Hepatocyte (in vitro differentiated cells): Measurements from ENCODE around the gene RIPK1.

Experiments
- EZH2 ChIP-seq: fragments of 200-600 bp; sonication (generic); IDR thresholded peaks from 2 replicates; pipeline ENCODE4 v1.6.1; 2016; ENCODE audit warnings: antibody characterized with exemption, mild to moderate bottlenecking, borderline replicate concordance
- TF ChIP-seq, protein P1 (sequence below): fragments of 200-600 bp; sonication (generic); IDR thresholded peaks from 2 replicates; pipeline ENCODE4 v1.5.1; 2016; ENCODE audit warnings: antibody characterized with exemption, mild to moderate bottlenecking; ENCODE audit not compliant: poor library complexity

DNA sequence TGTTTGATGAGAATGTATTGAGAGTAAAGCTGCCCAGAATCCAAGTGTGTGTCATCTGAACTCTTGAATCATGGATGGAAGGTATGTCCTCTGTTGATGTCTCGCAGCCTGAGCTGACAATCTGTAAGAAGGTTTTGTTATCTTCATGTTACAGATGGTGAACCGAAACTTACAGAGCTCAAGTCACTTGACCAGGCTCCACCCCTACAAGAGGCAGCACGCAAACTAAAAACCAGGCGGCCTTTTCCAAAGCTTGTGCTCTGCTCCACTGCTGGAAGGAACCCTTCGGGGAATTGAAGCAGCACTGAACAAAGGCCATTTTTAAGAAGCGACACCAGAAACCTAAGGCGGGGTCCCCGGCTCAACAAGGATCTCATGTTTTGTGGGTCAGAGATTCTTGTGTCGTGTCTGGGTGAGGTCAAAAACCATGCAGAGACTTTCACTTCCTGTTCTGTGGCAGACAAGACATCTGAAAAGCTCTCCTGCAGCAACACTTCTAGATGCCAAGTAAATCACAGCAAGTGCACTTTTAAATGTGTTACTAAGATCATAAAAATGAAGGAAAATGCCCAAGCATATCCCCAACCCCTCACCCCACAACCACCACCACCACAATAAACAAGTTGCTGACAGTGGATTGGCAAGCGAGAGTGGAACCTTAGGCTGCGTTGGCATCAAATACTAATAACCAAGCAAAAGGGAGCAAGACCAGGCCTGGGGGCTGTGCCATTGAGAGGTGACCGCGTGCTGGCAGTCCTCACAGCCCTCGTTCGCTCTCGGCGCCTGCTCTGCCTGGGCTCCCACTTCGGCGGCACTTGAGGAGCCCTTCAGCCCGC, 41.3 kb upstream of the RIPK1 start:
- TF ChIP-seq, protein P1, sequence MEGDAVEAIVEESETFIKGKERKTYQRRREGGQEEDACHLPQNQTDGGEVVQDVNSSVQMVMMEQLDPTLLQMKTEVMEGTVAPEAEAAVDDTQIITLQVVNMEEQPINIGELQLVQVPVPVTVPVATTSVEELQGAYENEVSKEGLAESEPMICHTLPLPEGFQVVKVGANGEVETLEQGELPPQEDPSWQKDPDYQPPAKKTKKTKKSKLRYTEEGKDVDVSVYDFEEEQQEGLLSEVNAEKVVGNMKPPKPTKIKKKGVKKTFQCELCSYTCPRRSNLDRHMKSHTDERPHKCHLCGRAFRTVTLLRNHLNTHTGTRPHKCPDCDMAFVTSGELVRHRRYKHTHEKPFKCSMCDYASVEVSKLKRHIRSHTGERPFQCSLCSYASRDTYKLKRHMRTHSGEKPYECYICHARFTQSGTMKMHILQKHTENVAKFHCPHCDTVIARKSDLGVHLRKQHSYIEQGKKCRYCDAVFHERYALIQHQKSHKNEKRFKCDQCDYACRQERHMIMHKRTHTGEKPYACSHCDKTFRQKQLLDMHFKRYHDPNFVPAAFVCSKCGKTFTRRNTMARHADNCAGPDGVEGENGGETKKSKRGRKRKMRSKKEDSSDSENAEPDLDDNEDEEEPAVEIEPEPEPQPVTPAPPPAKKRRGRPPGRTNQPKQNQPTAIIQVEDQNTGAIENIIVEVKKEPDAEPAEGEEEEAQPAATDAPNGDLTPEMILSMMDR: no peak
- no peak for TF ChIP-seq EZH2
